Measurements from ENCODE around the gene TCOF1.

The TCOF1 gene

GRCh38 chr5:150436141-150436680, 78.7 kb downstream of the TCOF1 start:
- peak; percentile 70 to 71 for DNase-seq

GRCh38 chr5:150438873-150439546, 81.5 kb downstream of the TCOF1 start:
- DNase-seq: no peak

- no peak for DNase-seq
These were observed 83.7 kb downstream of the TCOF1 start for GRCh38 chr5:150440948-150441812.

- no peak for DNase-seq
These were observed 84.6 kb downstream of the TCOF1 start for GRCh38 chr5:150441813-150442698.

- no peak for DNase-seq
These were observed 85.2 kb downstream of the TCOF1 start for GRCh38 chr5:150442699-150443080.

GRCh38 chr5:150443242-150444075, 86.0 kb downstream of the TCOF1 start:
- no peak for DNase-seq

GRCh38 chr5:150444770-150445169, 87.3 kb downstream of the TCOF1 start:
- DNase-seq: no peak

GRCh38 chr5:150446088-150446487, 88.6 kb downstream of the TCOF1 start:
- DNase-seq: no peak

- DNase-seq: no peak
These were observed 89.1 kb downstream of the TCOF1 start for GRCh38 chr5:150446583-150446982.

GRCh38 chr5:150447188-150447587, 89.7 kb downstream of the TCOF1 start:
- no peak for DNase-seq

GRCh38 chr5:150448334-150448733, 90.8 kb downstream of the TCOF1 start:
- no peak for DNase-seq

GRCh38 chr5:150448952-150449516, 91.5 kb downstream of the TCOF1 start:
- DNase-seq: no peak
